Measurements from ENCODE around the gene SP4. TPM values are rescaled to one million over a fixed set of nuclear protein-coding genes. Genes with fewer than 3 reads are reported as not detected.

Gene SP4
- total RNA-seq, 1 donor from 2014 or later, result 20.4 TPM

DNA sequence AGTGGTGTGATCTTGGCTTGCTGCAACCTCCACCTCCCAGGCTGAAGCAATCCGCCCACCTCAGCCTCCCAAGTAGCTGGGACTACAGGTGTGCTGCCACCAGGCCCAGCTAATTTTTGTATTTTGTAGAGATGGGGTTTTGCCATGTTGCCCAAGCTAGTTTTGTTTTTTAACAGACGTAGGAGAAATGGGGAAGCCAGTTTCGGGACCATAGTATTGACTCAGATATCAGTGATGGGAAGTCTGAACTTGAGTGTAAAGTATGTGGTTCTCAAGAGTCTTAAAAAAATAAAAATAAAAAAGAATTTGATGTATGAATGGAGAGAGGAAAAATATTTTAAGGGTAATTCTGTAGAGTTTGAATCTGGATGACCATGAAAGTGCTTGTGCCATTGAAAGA, 34.2 kb downstream of the SP4 start:
- peaks cover 62% of the 10 kb centered on the region for H3K36me3 Mint-ChIP-seq (ENCODE audit: low read depth)
- intact Hi-C loops (cut with micrococcal nuclease), result no loop called here

DNA sequence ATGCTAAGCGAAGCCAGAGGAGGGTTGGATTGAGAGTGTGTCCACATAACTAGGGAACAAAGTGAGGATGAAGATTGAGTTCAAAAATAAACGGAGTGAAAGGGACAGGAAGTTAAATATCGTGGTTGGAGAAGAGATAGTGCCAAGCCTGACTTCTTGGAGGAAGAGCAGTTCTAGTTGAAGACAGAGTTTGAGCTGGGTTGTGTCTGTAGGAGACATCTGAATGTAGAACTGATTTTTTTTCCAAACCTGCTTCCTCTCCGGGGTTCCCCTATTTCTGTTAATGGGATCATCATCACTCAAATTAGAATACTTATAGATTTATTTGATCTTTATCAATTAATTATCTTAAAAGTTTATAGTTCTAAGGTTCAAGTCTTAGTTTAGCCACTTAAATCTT, 35.6 kb downstream of the SP4 start:
- Mint-ChIP-seq H3K36me3 (ENCODE audit: low read depth) (peaks cover 54% of the 10 kb centered on the region), H3K27ac (peak overlapping the region; percentile 34)

More for the DNA sequence above, 34.2 kb downstream of the SP4 start:
- peaks cover 9% of the 10 kb centered on the region for H3K9me3 Mint-ChIP-seq
- DNase-seq, result no peak
- H3K4me1 Mint-ChIP-seq, result peaks cover 18% of the 10 kb centered on the region
- no peak overlapping the region for H3K27ac Mint-ChIP-seq
- no peaks in the 10 kb centered on the region for H3K27me3 Mint-ChIP-seq
- no peak overlapping the region for H3K4me3 Mint-ChIP-seq

DNA sequence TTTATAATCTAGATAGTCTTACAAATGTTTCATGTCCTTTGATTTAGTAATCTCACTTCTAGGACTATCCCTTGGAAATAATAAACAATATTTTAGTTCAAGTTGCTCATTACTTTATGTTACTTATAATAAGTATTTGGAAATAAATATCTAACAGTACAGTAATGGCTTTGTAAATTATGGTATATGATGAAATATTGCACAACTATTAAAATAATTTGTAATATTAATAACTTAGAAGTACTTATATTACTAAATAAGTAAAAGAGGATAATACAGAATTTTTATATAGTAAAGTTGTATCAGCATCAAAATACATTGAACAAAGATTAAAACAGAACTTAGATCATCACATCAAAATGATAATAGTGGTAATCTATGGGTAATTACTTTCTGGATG, 41.1 kb downstream of the SP4 start:
- intact Hi-C loops (cut with micrococcal nuclease), result no loop called here
- DNase-seq, result no peak
- peaks cover 45% of the 10 kb centered on the region for H3K36me3 Mint-ChIP-seq (ENCODE audit: low read depth)
- no peak overlapping the region for H3K27ac Mint-ChIP-seq
- no peak overlapping the region for H3K4me3 Mint-ChIP-seq
- no peaks in the 10 kb centered on the region for H3K27me3 Mint-ChIP-seq
- peaks cover 12% of the 10 kb centered on the region for H3K4me1 Mint-ChIP-seq
- H3K9me3 Mint-ChIP-seq, result peaks cover 9% of the 10 kb centered on the region

More for the DNA sequence above, 35.6 kb downstream of the SP4 start:
- DNase-seq, result no peak
- Mint-ChIP-seq H3K27me3 (no peaks in the 10 kb centered on the region), H3K4me3 (no peak overlapping the region), H3K9me3 (peaks cover 9% of the 10 kb centered on the region), H3K4me1 (peaks cover 20% of the 10 kb centered on the region)
- intact Hi-C loops (cut with micrococcal nuclease), result no loop called here

DNA sequence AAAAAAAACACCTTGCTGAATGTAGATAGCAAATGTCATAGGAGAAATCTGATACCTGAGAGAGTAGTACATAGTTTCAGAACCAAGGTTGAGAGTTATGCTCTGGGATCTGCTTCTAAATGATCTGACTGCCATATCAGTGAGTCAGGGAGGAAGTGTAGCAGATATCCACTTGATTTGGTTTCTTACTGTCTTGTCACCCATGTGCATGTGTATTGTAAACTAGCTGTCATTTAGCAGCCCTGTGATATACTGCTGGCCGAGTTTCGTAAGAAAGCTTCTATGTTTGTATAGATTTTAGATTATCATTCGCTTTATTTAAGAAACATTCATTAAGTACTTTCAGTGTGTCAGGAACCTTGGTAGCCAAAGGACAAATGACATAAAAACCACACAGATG, 42.0 kb downstream of the SP4 start:
- intact Hi-C loops (cut with micrococcal nuclease), result no loop called here

DNA sequence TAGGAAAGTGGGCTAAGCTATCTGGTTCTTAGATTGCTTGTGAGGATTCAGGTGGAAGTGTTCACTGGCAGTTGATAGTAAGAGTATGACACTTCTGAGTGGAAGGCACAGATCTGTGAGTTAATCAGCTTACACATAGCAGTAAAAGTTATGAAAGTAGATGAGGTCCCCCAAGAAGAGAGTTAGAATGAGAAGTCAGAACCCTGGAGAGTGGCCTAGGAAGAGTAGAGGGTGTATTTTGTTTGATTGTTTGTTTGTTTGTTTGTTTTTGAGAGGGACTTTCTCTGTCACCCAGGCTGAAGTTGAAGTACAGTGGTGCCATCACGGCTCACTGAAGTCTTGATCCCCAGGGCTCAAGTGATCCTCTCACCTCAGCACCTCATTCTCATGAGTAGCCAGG, 44.1 kb downstream of the SP4 start:
- Mint-ChIP-seq H3K4me1 (peaks cover 10% of the 10 kb centered on the region), H3K36me3 (ENCODE audit: low read depth) (peaks cover 34% of the 10 kb centered on the region), H3K4me3 (no peak overlapping the region), H3K9me3 (peaks cover 9% of the 10 kb centered on the region), H3K27ac (no peak overlapping the region), H3K27me3 (no peaks in the 10 kb centered on the region)
- no peak for DNase-seq
- intact Hi-C loops (cut with micrococcal nuclease), result no loop called here

More for the DNA sequence above, 42.0 kb downstream of the SP4 start:
- Mint-ChIP-seq H3K36me3 (ENCODE audit: low read depth) (peaks cover 46% of the 10 kb centered on the region), H3K4me1 (peaks cover 12% of the 10 kb centered on the region), H3K4me3 (no peak overlapping the region), H3K9me3 (peaks cover 9% of the 10 kb centered on the region), H3K27me3 (no peaks in the 10 kb centered on the region), H3K27ac (no peak overlapping the region)
- DNase-seq, result no peak

DNA sequence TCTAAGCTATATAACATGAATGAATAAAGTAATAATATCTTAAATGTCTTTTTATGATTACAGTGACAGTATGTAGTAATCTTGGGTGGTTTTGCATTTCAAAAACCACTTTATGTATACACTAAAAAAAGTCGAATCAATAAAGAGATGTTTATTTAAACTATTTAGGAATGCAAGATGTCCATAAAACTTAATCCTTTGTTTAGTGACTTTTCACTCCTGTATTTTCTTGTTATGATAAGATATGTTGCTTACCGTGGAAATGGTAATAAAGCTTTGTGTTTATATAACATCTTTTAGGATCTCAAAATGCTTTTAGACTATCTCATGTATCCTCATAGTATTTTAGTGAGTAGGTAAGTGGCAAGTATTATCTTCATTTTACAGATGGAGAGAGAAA, 48.5 kb downstream of the SP4 start:
- no peak overlapping the region for H3K27ac Mint-ChIP-seq
- intact Hi-C loops (cut with micrococcal nuclease), result no loop called here
- H3K36me3 Mint-ChIP-seq (ENCODE audit: low read depth), result peaks cover 58% of the 10 kb centered on the region
- peaks cover 23% of the 10 kb centered on the region for H3K4me1 Mint-ChIP-seq
- H3K4me3 Mint-ChIP-seq, result no peak overlapping the region
- H3K27me3 Mint-ChIP-seq, result no peaks in the 10 kb centered on the region
- DNase-seq, result no peak
- peaks cover 12% of the 10 kb centered on the region for H3K9me3 Mint-ChIP-seq

DNA sequence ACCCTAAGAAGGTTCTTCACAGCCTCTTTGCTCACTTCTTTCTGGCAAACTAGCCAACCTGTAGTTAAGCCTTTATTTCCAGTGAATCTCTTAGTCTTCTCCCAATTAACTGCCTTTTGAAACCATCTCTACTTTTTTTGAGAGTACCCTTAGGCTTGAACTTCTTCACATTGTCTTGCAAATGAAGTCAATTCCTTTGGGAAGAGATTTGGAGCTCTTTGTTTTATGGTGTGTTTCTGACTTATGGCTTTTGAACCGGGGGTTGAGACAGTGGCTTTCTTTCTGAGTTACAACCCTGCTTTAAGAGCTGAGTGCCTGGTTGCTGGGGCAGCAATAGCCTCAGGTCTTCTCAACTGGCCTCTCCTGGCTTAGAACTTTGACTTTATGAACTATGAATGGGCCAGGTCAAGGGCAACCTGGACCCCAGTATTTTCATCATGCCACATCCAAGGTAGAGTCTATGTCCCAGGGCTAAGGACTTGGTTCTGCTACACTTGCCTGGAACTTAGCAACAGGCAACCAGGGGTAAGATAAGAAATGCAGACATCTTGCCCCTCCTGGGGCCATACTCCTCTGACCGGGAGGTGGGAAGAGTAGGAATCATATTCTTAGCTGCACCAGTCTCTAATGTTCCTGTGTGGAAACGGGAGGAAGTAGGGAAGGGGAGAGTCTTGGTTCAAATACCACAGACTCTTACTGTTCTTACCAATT, 53.0 kb downstream of the SP4 start:
- H3K27me3 Mint-ChIP-seq, result no peaks in the 10 kb centered on the region
- H3K4me3 Mint-ChIP-seq, result no peak overlapping the region
- DNase-seq, result no peak
- intact Hi-C loops (cut with micrococcal nuclease), result loop anchor here (5.0 kb wide), 1 partner anchor 54 kb away; the partner anchor contains the start of gene SP4
- peaks cover 19% of the 10 kb centered on the region for H3K4me1 Mint-ChIP-seq
- peak overlapping the region; percentile 51 for H3K27ac Mint-ChIP-seq
- H3K9me3 Mint-ChIP-seq, result peaks cover 9% of the 10 kb centered on the region
- peaks cover 65% of the 10 kb centered on the region for H3K36me3 Mint-ChIP-seq (ENCODE audit: low read depth)

DNA sequence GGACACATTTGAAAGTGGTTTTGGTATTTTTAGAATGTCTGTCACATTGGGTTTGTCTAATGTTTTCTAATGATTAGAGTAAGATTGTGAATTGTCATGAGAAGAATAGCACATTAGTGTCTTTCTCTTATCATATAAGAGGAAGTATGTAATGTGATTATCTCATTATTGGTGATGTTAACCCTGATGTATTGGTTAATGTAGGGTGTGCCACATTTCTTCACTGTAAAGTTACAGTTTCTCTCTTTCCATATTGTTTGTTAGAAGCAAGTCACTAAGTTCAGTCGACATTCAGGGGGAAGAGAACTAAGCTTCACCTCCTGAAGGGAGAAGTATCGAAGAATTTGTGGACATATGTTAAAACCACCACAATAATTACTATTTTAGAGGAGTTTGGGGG, 58.6 kb downstream of the SP4 start:
- no peak overlapping the region for H3K27ac Mint-ChIP-seq
- H3K4me1 Mint-ChIP-seq, result peaks cover 8% of the 10 kb centered on the region
- DNase-seq, result no peak
- H3K27me3 Mint-ChIP-seq, result no peaks in the 10 kb centered on the region
- H3K36me3 Mint-ChIP-seq (ENCODE audit: low read depth), result peaks cover 74% of the 10 kb centered on the region
- peaks cover 16% of the 10 kb centered on the region for H3K9me3 Mint-ChIP-seq
- intact Hi-C loops (cut with micrococcal nuclease), result no loop called here
- H3K4me3 Mint-ChIP-seq, result no peak overlapping the region

DNA sequence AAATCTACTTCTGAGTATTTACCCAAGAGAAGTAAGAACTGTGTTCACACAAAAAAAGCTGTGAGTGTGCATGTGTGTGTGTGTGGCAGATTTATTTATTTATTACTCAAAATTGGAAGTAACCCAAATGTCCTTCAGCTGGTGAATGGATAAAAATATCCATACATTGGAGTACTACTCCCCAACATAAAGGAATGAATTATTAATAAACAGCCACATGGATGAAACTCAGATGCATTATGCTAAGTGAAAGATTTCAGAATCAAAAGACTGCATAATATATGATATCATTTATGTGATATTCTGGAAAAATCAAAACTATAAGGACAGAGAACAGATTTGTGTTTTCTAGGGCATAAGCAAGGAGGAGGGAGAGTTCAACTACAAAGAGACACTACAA, 67.8 kb downstream of the SP4 start:
- H3K36me3 Mint-ChIP-seq (ENCODE audit: low read depth), result peaks cover 70% of the 10 kb centered on the region
- intact Hi-C loops (cut with micrococcal nuclease), result no loop called here
- H3K27me3 Mint-ChIP-seq, result no peaks in the 10 kb centered on the region
- no peaks in the 10 kb centered on the region for H3K4me1 Mint-ChIP-seq
- no peak overlapping the region for H3K4me3 Mint-ChIP-seq
- no peak for DNase-seq
- H3K9me3 Mint-ChIP-seq, result peaks cover 20% of the 10 kb centered on the region
- no peak overlapping the region for H3K27ac Mint-ChIP-seq

DNA sequence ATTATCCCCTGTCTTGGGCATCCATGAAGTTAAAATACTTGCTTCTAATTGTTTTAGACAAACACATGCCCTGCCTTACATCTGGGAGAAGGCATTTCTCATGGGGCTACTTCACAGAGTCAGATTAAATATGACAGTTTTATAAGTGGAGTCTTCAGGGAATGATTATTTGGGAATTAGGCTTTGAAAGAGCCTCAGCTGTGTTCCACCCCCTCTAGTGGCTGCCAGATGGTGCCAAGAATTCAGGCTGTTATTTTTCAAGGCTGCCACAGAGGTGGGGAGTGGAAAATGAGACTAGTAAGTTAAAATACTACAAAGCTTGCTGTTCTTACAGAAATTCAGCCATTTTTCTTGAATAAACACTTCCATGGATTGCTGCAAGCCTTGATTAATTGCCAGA, 69.2 kb downstream of the SP4 start:
- DNase-seq, result no peak
- H3K9me3 Mint-ChIP-seq, result peaks cover 18% of the 10 kb centered on the region
- H3K4me1 Mint-ChIP-seq, result no peaks in the 10 kb centered on the region
- intact Hi-C loops (cut with micrococcal nuclease), result no loop called here
- peaks cover 71% of the 10 kb centered on the region for H3K36me3 Mint-ChIP-seq (ENCODE audit: low read depth)
- H3K27me3 Mint-ChIP-seq, result no peaks in the 10 kb centered on the region
- H3K4me3 Mint-ChIP-seq, result no peak overlapping the region
- H3K27ac Mint-ChIP-seq, result no peak overlapping the region

DNA sequence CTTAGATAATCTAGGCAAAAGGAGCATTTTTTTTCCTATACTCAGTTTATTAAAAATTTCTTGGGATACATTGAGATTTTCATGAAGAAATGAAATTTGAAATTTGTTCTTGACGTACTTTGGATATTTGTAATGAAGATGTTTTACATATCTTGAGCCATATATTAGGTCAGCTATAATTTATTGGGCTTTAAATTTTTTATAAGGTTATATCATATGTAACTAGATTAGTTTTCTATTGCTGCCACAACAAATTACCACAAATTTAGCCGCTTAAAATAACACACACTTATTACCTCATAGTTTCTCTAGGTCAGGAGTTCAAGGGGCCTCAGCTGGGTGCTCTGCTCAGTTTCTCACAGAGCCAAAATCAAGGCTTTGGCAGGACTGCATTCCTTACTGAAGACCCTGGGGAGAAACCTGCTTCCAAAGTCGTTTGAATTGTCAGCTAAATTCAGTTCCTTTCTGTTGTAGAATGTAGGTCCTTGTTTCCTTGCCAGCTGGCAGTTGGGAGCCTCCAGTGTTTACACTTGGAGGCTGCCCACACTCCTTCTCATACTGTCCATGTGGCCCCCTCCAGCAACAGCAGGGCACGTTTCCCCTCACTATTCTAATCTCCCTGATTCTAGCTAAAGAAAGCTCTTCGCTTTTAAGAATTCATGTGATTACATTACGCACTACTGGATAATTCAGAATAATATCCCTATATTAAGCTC, 72.4 kb downstream of the SP4 start:
- Mint-ChIP-seq H3K4me3 (no peak overlapping the region), H3K4me1 (peaks cover 4% of the 10 kb centered on the region), H3K36me3 (ENCODE audit: low read depth) (peaks cover 78% of the 10 kb centered on the region), H3K27ac (no peak overlapping the region), H3K27me3 (no peaks in the 10 kb centered on the region), H3K9me3 (peaks cover 25% of the 10 kb centered on the region)
- intact Hi-C loops (cut with micrococcal nuclease), result no loop called here
- DNase-seq, result no peak

DNA sequence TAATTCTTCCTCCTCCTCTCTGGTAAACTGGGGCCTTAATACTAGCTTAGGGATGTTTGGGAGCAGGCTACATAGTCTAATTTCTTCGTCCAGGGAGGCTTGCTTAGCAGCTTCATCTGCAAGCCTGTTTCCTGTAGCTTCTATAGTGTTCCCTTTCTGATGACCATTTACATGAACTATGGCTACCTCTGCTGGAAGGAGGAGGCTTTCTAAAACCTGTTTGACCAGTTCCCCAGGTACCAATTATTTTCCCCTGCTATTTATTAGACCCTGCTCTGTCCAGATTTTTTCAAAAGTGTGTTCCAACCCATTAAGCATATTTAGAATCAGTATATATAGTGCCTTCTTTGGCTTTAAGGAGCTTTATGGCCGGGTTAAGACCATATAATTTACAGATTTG, 76.1 kb downstream of the SP4 start:
- peak; percentile 24 for DNase-seq
- Mint-ChIP-seq H3K36me3 (ENCODE audit: low read depth) (peaks cover 90% of the 10 kb centered on the region), H3K9me3 (peaks cover 36% of the 10 kb centered on the region), H3K27ac (peak overlapping the region; percentile 39), H3K4me3 (no peak overlapping the region), H3K4me1 (peaks cover 4% of the 10 kb centered on the region), H3K27me3 (no peaks in the 10 kb centered on the region)
- intact Hi-C loops (cut with micrococcal nuclease), result no loop called here

DNA sequence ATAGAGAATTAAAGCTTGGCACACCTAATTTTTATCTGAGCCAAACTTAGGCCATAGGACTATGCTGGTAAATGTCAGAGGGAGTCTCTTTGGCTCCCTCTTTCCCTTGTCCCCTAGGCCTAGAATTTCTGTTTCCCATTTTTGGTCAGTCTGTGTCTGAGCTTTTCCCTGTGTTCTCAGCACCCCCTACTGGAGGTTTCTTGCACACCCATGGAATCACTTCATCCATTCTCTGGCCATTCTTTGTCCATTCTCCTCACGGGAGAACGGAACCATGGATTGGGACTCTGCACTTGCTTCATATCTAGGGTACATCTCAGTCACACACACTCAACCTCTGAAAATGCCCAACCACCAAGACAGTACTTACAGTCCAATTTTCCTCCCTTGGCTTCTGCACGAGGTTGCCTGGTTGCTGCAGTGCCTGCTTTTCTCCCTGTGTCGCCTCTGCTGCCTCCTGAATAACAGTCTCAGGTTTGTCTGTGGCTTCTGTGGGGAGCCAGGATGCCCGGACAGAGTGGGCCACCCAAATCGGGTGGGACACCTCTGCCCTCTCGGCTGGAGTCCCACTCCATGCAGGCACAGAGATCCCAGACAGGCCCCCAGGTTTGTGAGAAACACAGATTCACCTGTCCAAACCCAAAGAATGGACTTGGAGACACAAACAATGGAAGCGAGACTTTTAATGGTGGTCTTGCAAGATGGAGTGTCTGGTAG, 79.9 kb downstream of the SP4 start:
- no peak overlapping the region for H3K27ac Mint-ChIP-seq
- DNase-seq, result peak; percentile 73
- no peak overlapping the region for H3K4me3 Mint-ChIP-seq
- H3K4me1 Mint-ChIP-seq, result peaks cover 4% of the 10 kb centered on the region
- peaks cover 82% of the 10 kb centered on the region for H3K36me3 Mint-ChIP-seq (ENCODE audit: low read depth)
- peaks cover 22% of the 10 kb centered on the region for H3K9me3 Mint-ChIP-seq
- intact Hi-C loops (cut with micrococcal nuclease), result loop anchor here (2.0 kb wide), 1 partner anchor 253 kb away; no protein-coding TSS in a partner anchor
- no peaks in the 10 kb centered on the region for H3K27me3 Mint-ChIP-seq

DNA sequence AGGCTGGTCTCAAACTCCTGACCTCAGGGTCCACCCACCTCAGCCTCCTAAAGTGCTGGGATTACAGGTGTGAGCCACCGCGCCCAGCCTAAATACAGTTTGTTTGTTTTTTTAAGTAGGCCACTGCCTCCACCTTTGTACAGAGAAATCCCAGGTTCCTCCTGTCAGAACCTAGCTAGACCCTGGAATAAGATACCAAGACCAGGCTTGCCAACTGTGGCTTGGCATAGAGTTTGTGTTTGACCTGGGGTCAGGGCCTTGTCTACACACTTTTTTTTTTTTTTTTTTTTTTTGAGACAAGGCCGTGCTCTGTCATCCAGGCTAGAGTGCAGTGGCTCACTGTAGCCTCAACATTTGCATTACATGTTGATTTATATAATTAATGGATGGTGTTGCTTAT, 80.7 kb downstream of the SP4 start:
- H3K36me3 Mint-ChIP-seq (ENCODE audit: low read depth), result peaks cover 77% of the 10 kb centered on the region
- no peak for DNase-seq
- H3K9me3 Mint-ChIP-seq, result peaks cover 22% of the 10 kb centered on the region
- H3K27ac Mint-ChIP-seq, result no peak overlapping the region
- intact Hi-C loops (cut with micrococcal nuclease), result no loop called here
- H3K27me3 Mint-ChIP-seq, result no peaks in the 10 kb centered on the region
- H3K4me1 Mint-ChIP-seq, result no peaks in the 10 kb centered on the region
- no peak overlapping the region for H3K4me3 Mint-ChIP-seq

Data from activated CD4-positive, alpha-beta T cell treated with anti-CD3 and anti-CD28 coated beads, Interleukin-2, amount 10 ng/mL, durations not matched to agents 24 days and 14 days (primary cell).